Activated T-helper 9 cell treated with anti-CD3 and anti-CD28 coated beads, Interleukin-2, amount 50 U/mL, for 16 hours (primary cell): ENCODE results near the gene IGSF21.

Experiments
- DNase-seq: peaks from one replicate; pipeline ENCODE4 v3.0.0-alpha.2; 2020; ENCODE audit warnings: low read depth

Gene IGSF21

GRCh38 chr1:18178111-18178510, 70.5 kb downstream of the IGSF21 start:
- no peak for DNase-seq

GRCh38 chr1:18179009-18179408, 71.4 kb downstream of the IGSF21 start:
- DNase-seq = no peak

- DNase-seq = no peak
These were observed 75.0 kb downstream of the IGSF21 start for GRCh38 chr1:18182398-18183160.

- no peak for DNase-seq
These were observed 75.9 kb downstream of the IGSF21 start for GRCh38 chr1:18183533-18183932.

GRCh38 chr1:18187054-18187453, 79.5 kb downstream of the IGSF21 start:
- no peak for DNase-seq

GRCh38 chr1:18188820-18189517, 81.4 kb downstream of the IGSF21 start:
- DNase-seq = no peak

GRCh38 chr1:18190598-18190997, 83.0 kb downstream of the IGSF21 start:
- no peak for DNase-seq

GRCh38 chr1:18191037-18191436, 83.4 kb downstream of the IGSF21 start:
- no peak for DNase-seq

GRCh38 chr1:18191481-18192155, 84.0 kb downstream of the IGSF21 start:
- DNase-seq = no peak

- no peak for DNase-seq
These were observed 84.6 kb downstream of the IGSF21 start for GRCh38 chr1:18192182-18192581.

- DNase-seq = no peak
These were observed 85.4 kb downstream of the IGSF21 start for GRCh38 chr1:18192974-18193373.

GRCh38 chr1:18197299-18197698, 89.7 kb downstream of the IGSF21 start:
- no peak for DNase-seq

GRCh38 chr1:18198260-18198659, 90.7 kb downstream of the IGSF21 start:
- DNase-seq = no peak

- no peak for DNase-seq
These were observed 91.9 kb downstream of the IGSF21 start for GRCh38 chr1:18199462-18199861.

GRCh38 chr1:18200136-18200717, 92.6 kb downstream of the IGSF21 start:
- DNase-seq = no peak

- DNase-seq = no peak
These were observed 93.3 kb downstream of the IGSF21 start for GRCh38 chr1:18200918-18201317.

- DNase-seq = no peak
These were observed 94.6 kb downstream of the IGSF21 start for GRCh38 chr1:18201997-18202719.

GRCh38 chr1:18203645-18204044, 96.0 kb downstream of the IGSF21 start:
- DNase-seq = no peak

- no peak for DNase-seq
These were observed 97.0 kb downstream of the IGSF21 start for GRCh38 chr1:18204575-18204974.

- DNase-seq = no peak
These were observed 97.7 kb downstream of the IGSF21 start for GRCh38 chr1:18205319-18205718.

GRCh38 chr1:18211764-18212163, 104.2 kb downstream of the IGSF21 start:
- DNase-seq = no peak
